Choroid plexus epithelial cell (primary cell): Measurements from ENCODE around the gene ARL1.

Experiments used
- DNase-seq: peaks from one replicate; pipeline ENCODE4 v3.0.0-alpha.2; 2010; ENCODE audit warnings: low read depth
- H3K4me3 ChIP-seq: 2 replicates; pipeline ENCODE4 v1.5.1; 2011; ENCODE audit warnings: low read depth, mild to moderate bottlenecking, control low read depth, low read length, moderate library complexity
- CTCF ChIP-seq: conservative IDR thresholded peaks from 2 replicates; pipeline ENCODE4 v1.5.1; 2011; ENCODE audit warnings: low read depth, mild to moderate bottlenecking, control low read depth, inconsistent platforms, low read length, moderate library complexity

The ARL1 gene

DNA sequence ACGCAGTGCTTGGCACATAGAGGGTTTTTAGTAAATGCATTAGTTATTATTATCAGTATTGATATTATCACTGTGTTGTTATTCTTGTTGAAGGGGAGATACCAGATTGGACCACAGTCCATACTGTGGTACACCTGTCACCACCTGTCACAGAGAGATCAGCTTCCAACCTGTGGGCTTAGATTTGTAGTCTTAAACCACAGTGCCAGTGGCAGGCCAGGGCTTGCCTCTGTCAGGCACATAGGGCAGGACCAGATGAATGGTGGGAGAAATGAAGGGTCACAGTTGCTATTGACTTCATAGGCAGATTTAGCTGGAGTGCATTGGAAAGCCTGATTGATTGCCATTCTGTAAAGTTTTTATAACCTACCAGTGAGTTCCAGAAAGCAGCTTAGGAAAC, 35.1 kb downstream of the ARL1 start:
- no peak for TF ChIP-seq CTCF
- DNase-seq: no peak
- H3K4me3 ChIP-seq: no peak overlapping the region

DNA sequence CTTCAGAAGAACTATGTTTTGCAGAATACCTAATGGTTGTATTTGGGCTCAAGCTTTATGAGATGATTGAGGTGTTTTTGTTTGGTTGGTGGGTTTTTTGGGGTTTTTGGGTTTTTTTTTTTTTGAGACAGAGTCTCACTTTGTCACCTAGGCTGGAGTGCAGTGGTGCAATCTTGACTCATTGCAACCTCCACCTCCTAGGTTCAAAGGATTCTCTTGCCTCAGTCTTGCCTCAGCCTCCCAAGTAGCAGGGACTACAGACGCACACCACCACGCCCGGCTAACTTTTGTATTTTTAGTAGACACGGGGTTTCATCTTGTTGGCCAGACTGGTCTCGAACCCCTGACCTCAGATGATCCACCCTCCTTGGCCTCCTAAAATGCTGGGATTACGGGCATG, 39.6 kb downstream of the ARL1 start:
- DNase-seq: no peak
- H3K4me3 ChIP-seq: no peak overlapping the region
- TF ChIP-seq CTCF: no peak

GRCh38 chr12:101361455-101361854, 46.1 kb downstream of the ARL1 start:
- DNase-seq: no peak
- no peak overlapping the region for H3K4me3 ChIP-seq
- no peak for TF ChIP-seq CTCF

GRCh38 chr12:101356794-101357193, 50.8 kb downstream of the ARL1 start:
- TF ChIP-seq CTCF: no peak
- no peak overlapping the region for H3K4me3 ChIP-seq
- DNase-seq: no peak

- no peak for TF ChIP-seq CTCF
- H3K4me3 ChIP-seq: no peak overlapping the region
- no peak for DNase-seq
These were observed 55.9 kb downstream of the ARL1 start for GRCh38 chr12:101351682-101352081.

GRCh38 chr12:101343893-101344292, 63.7 kb downstream of the ARL1 start:
- no peak for TF ChIP-seq CTCF
- DNase-seq: no peak
- no peak overlapping the region for H3K4me3 ChIP-seq
